Astrocyte (in vitro differentiated cells and primary cell): Measurements from ENCODE around the gene USP30. TPM values are rescaled to one million over a fixed set of nuclear protein-coding genes. Genes with fewer than 3 reads are reported as not detected.

ENCODE experiments used
- DNase-seq: peaks from one replicate; pipeline ENCODE4 v3.0.0-alpha.2; 2010; ENCODE audit warnings: low read depth
- FAIRE-seq: peaks from 2 replicates; lab custom pipeline; 2011; peaks lifted over from hg19 to GRCh38; lab: Jason Lieb, UNC
- H2AFZ ChIP-seq: 2 replicates; pipeline ENCODE4 v1.6.0; 2012; ENCODE audit warnings: low read depth, low read length, inconsistent platforms
- H3K27ac ChIP-seq: 2 replicates; pipeline ENCODE4 v1.5.1; 2011; ENCODE audit warnings: low read depth, low read length, inconsistent platforms
- H3K27me3 ChIP-seq: 2 replicates; pipeline ENCODE4 v1.6.0; 2011; ENCODE audit warnings: low read length, inconsistent platforms; ENCODE audit not compliant: insufficient read depth
- H3K36me3 ChIP-seq: 2 replicates; pipeline ENCODE4 v1.5.1; 2011; ENCODE audit warnings: low read length, inconsistent platforms; ENCODE audit not compliant: insufficient read depth
- H3K4me1 ChIP-seq: 2 replicates; pipeline ENCODE4 v1.5.1; 2011; ENCODE audit warnings: low read length, inconsistent platforms; ENCODE audit not compliant: insufficient read depth
- H3K4me2 ChIP-seq: 2 replicates; pipeline ENCODE4 v1.6.0; 2012; ENCODE audit warnings: low read length, inconsistent platforms
- H3K4me3 ChIP-seq: 2 replicates; pipeline ENCODE4 v1.5.1; 2011; ENCODE audit warnings: low read depth, mild to moderate bottlenecking, low read length, inconsistent platforms; ENCODE audit not compliant: insufficient read depth
- H3K79me2 ChIP-seq: 2 replicates; pipeline ENCODE4 v1.6.0; 2012; ENCODE audit warnings: mild to moderate bottlenecking, low read length, inconsistent platforms; ENCODE audit not compliant: insufficient read depth
- H3K9ac ChIP-seq: 2 replicates; pipeline ENCODE4 v1.6.0; 2012; ENCODE audit warnings: mild to moderate bottlenecking, low read length, inconsistent platforms
- H3K9me3 ChIP-seq: 2 replicates; pipeline ENCODE4 v1.5.1; 2012; ENCODE audit warnings: low read depth, mild to moderate bottlenecking, low read length, inconsistent platforms; ENCODE audit not compliant: insufficient read depth
- H4K20me1 ChIP-seq: 2 replicates; pipeline ENCODE4 v1.6.0; 2012; ENCODE audit warnings: low read length, inconsistent platforms; ENCODE audit not compliant: insufficient read depth
- H3K27ac Mint-ChIP-seq: one replicate; pipeline ENCODE4 v1.8.0; 2021; ENCODE audit warnings: mild to moderate bottlenecking, mixed read lengths; ENCODE audit not compliant: unreplicated experiment
- H3K27me3 Mint-ChIP-seq: one replicate; pipeline ENCODE4 v1.8.0; 2021; ENCODE audit warnings: low read depth, mixed read lengths; ENCODE audit not compliant: unreplicated experiment
- H3K36me3 Mint-ChIP-seq: one replicate; pipeline ENCODE4 v1.8.0; 2021; ENCODE audit warnings: low read depth, mixed read lengths; ENCODE audit not compliant: unreplicated experiment
- H3K4me1 Mint-ChIP-seq: one replicate; pipeline ENCODE4 v1.8.0; 2021; ENCODE audit warnings: low read depth, mixed read lengths; ENCODE audit not compliant: unreplicated experiment
- H3K4me3 Mint-ChIP-seq: one replicate; pipeline ENCODE4 v1.8.0; 2021; ENCODE audit warnings: mild to moderate bottlenecking, moderate library complexity, mixed read lengths; ENCODE audit not compliant: unreplicated experiment
- H3K9me3 Mint-ChIP-seq: one replicate; pipeline ENCODE4 v1.8.0; 2021; ENCODE audit warnings: mild to moderate bottlenecking, mixed read lengths; ENCODE audit not compliant: unreplicated experiment
- EZH2 ChIP-seq: IDR thresholded peaks from 2 replicates; pipeline ENCODE4 v1.6.1; 2012; ENCODE audit warnings: mild to moderate bottlenecking, low read length, inconsistent platforms; ENCODE audit not compliant: insufficient read depth
- total RNA-seq: library from RNA; stranded (reverse); gene quantifications from 2 replicates; pipeline ENCODE4 v1.2.1, GENCODE V29; 2021
- TF ChIP-seq, protein P1 (sequence below): IDR thresholded peaks from 2 replicates; pipeline ENCODE4 v1.5.1; 2011; ENCODE audit warnings: low read depth, mild to moderate bottlenecking, inconsistent platforms, low read length, moderate library complexity; ENCODE audit not compliant: insufficient read depth

USP30 gene
- total RNA-seq, 1 donor from 2014 or later, result 12.1 TPM

DNA sequence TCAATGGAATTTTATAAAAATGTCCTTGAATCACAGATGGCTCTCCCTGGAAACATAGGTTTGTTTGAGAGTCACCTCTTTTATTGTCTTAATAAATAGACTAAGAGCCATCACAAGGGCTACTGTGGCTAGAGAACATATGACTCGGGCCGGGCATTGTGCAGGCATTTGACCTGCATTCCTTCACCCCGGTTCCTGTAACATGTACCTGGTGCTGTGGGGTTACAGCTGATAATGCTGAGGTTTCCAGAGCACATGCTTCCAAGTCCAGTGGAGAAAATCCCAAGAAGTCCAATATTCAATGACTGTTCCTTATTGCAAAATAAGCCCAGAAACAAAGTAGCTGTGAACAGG is 63.0 kb downstream of the USP30 start:
- no peak overlapping the region for H3K4me3 Mint-ChIP-seq
- H3K4me3 ChIP-seq, result no peak overlapping the region
- H3K27ac Mint-ChIP-seq, result no peak overlapping the region

DNA sequence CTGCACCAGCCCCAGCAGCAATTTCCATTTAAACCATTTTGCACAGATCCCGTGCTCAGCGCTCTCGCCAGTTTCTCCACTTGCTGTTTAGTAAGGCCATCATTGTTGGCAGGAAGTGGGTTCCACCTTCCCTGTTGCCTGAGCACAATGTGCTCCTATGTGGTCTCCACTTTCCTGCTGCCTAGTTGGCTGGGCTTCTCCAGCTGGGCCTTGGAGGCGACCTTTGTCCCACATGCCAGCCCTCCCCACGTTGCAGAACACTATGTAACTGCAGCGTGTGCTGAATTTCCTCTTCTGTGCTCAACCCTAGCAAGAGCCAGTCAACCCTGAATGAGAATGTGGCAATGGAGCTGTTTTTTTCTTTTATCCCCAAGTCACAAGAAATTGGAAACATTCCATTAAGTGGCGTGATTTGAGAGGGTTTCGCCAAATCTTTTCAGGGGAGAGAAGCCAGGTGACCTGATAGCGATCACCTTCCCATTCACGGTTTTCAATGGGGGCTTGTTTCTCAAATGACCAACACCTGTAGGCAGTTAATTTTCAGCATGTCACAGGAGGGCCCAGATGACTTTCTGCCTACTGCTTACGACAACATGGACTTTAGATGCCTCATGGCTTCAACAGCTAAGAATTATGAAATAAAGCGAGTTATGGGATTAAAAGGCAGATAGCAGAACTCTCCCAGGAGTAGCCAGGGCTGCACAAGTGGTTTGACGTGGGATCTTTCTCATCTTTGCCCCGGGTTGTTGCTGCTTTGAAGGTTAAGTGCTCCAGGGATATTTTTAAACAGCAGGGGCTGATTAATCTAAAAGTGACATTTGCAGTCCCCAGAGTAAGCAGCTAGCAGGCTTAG is 63.6 kb downstream of the USP30 start, which contains the start of gene ACACB:
TSS of gene ACACB (plus strand) at position 830 of the 853 bp plus-strand sequence. CDS start 22,819 bp downstream, outside the sequence.
- Histone ChIP-seq H3K27ac (no peak within 1 kb of the TSS), H3K36me3 (no peaks in the 10 kb centered on the region), H3K79me2 (no peaks in the 10 kb centered on the region), H4K20me1 (no peaks in the 10 kb centered on the region), H3K4me1 (peaks cover 5% of the 10 kb centered on the region), H2AFZ (no peak within 1 kb of the TSS), H3K9me3 (no peaks in the 10 kb centered on the region), H3K27me3 (no peaks in the 10 kb centered on the region), H3K4me2 (no peak within 1 kb of the TSS), H3K9ac (no peak within 1 kb of the TSS), H3K4me3 (no peak within 1 kb of the TSS)
- H3K27ac Mint-ChIP-seq, result no peak within 1 kb of the TSS
- no peak for TF ChIP-seq EZH2
- TF ChIP-seq, protein P1, sequence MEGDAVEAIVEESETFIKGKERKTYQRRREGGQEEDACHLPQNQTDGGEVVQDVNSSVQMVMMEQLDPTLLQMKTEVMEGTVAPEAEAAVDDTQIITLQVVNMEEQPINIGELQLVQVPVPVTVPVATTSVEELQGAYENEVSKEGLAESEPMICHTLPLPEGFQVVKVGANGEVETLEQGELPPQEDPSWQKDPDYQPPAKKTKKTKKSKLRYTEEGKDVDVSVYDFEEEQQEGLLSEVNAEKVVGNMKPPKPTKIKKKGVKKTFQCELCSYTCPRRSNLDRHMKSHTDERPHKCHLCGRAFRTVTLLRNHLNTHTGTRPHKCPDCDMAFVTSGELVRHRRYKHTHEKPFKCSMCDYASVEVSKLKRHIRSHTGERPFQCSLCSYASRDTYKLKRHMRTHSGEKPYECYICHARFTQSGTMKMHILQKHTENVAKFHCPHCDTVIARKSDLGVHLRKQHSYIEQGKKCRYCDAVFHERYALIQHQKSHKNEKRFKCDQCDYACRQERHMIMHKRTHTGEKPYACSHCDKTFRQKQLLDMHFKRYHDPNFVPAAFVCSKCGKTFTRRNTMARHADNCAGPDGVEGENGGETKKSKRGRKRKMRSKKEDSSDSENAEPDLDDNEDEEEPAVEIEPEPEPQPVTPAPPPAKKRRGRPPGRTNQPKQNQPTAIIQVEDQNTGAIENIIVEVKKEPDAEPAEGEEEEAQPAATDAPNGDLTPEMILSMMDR, result no peak
- no peaks in the 10 kb centered on the region for H3K9me3 Mint-ChIP-seq
- H3K4me1 Mint-ChIP-seq, result peaks cover 8% of the 10 kb centered on the region
- H3K4me3 Mint-ChIP-seq, result peak within 1 kb of the TSS; percentile 58
- no peak for FAIRE-seq
- no peaks in the 10 kb centered on the region for H3K36me3 Mint-ChIP-seq
- no peaks in the 10 kb centered on the region for H3K27me3 Mint-ChIP-seq
- no peak for DNase-seq

More for the DNA sequence above, 63.0 kb downstream of the USP30 start:
- Histone ChIP-seq H3K27me3 (no peaks in the 10 kb centered on the region), H3K36me3 (no peaks in the 10 kb centered on the region), H3K4me1 (peaks cover 9% of the 10 kb centered on the region), H3K9ac (no peak overlapping the region), H3K9me3 (no peaks in the 10 kb centered on the region), H3K79me2 (no peaks in the 10 kb centered on the region), H2AFZ (no peak overlapping the region), H3K27ac (no peak overlapping the region), H3K4me2 (no peak overlapping the region), H4K20me1 (no peaks in the 10 kb centered on the region)
- FAIRE-seq (no peak), DNase-seq (no peak)
- TF ChIP-seq EZH2, result no peak
- TF ChIP-seq, protein P1, result no peak
- Mint-ChIP-seq H3K9me3 (no peaks in the 10 kb centered on the region), H3K27me3 (no peaks in the 10 kb centered on the region), H3K36me3 (no peaks in the 10 kb centered on the region), H3K4me1 (peaks cover 12% of the 10 kb centered on the region)

DNA sequence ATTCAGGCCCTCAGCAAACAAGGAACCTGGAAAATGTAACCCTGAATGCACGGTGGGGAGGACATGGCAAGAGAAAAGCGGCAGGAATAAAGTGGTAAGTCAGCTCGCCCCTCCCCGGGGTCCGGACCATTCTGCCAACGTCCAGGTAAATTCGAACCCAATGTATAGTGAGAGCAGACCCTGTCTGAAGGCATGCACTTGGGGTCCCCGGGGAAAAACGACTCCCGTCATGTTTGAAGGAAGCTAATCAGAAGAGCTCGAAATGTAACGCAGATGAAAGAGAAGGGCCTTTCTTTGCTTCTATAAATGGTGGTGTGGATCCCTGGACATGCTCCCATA is 64.2 kb downstream of the USP30 start:
- no peak overlapping the region for H3K4me2 ChIP-seq
- H3K9me3 Mint-ChIP-seq, result no peaks in the 10 kb centered on the region
- H3K27me3 Mint-ChIP-seq, result no peaks in the 10 kb centered on the region
- no peak overlapping the region for H3K9ac ChIP-seq
- DNase-seq (no peak), FAIRE-seq (no peak)
- no peak for TF ChIP-seq EZH2
- H4K20me1 ChIP-seq, result no peaks in the 10 kb centered on the region
- H3K79me2 ChIP-seq, result no peaks in the 10 kb centered on the region
- no peaks in the 10 kb centered on the region for H3K36me3 ChIP-seq
- no peaks in the 10 kb centered on the region for H3K27me3 ChIP-seq
- no peaks in the 10 kb centered on the region for H3K9me3 ChIP-seq
- no peak overlapping the region for H3K4me3 Mint-ChIP-seq
- peaks cover 3% of the 10 kb centered on the region for H3K4me1 ChIP-seq
- no peak overlapping the region for H3K27ac ChIP-seq
- H3K36me3 Mint-ChIP-seq, result no peaks in the 10 kb centered on the region
- no peak overlapping the region for H2AFZ ChIP-seq
- no peak overlapping the region for H3K4me3 ChIP-seq
- no peak overlapping the region for H3K27ac Mint-ChIP-seq
- H3K4me1 Mint-ChIP-seq, result peaks cover 8% of the 10 kb centered on the region
